Thoracic aorta (tissue), 2 donors: ENCODE results near the gene WDPCP. TPM values are rescaled to one million over a fixed set of nuclear protein-coding genes. Genes with fewer than 3 reads are reported as not detected.

Source experiments
- ATAC-seq: fragments of 150-250 bp; one replicate; pipeline ENCODE4 v1.8.0; 2017; ENCODE audit warnings: low read depth; ENCODE audit not compliant: insufficient number of reproducible peaks, low FRiP score
- DNase-seq: peaks from one replicate; pipeline ENCODE4 v3.0.0-alpha.2; 2020; ENCODE audit warnings: low spot score
- H3K27ac ChIP-seq, 2 donors: fragments of 200-600 bp; sonication (generic); 1 replicate in 1 of 2; 2 replicates in 1 of 2; pipeline ENCODE4 v1.5.1; 2016; ENCODE audit warnings: mild to moderate bottlenecking in 2 of 2, moderate library complexity in 2 of 2
- H3K27me3 ChIP-seq: fragments of 200-600 bp; sonication (generic); replicated peaks from 2 replicates; pipeline ENCODE4 v1.6.0; 2016; ENCODE audit warnings: mild to moderate bottlenecking; ENCODE audit not compliant: insufficient read depth
- H3K36me3 ChIP-seq: fragments of 200-600 bp; sonication (generic); one replicate; pipeline ENCODE4 v1.5.1; 2016
- H3K4me1 ChIP-seq, 2 donors: fragments of 200-600 bp; sonication (generic); 1 replicate in 1 of 2; 2 replicates in 1 of 2; pipeline versions ENCODE4 v1.5.1 to v1.6.0; 2016; ENCODE audit warnings: low read depth in 2 of 2, mild to moderate bottlenecking in 1 of 2; ENCODE audit not compliant: control insufficient read depth in 1 of 2
- H3K4me3 ChIP-seq: fragments of 200-600 bp; sonication (generic); 2 replicates; pipeline ENCODE4 v1.5.1; 2016; ENCODE audit warnings: mild to moderate bottlenecking
- H3K9me3 ChIP-seq: fragments of 200-600 bp; sonication (generic); 2 replicates; pipeline ENCODE4 v1.5.1; 2016
- total RNA-seq, 2 donors: library from RNA; depleted of rRNA; stranded (reverse); fragments of >200 nt; gene quantifications; one replicate each; pipeline versions ENCODE4 v1.1.0 to v1.2.3, GENCODE V29; 2016
- TF ChIP-seq, protein P1 (sequence below): fragments of 200-600 bp; sonication (generic); IDR thresholded peaks from one replicate; pipeline ENCODE4 v1.5.1; 2019; ENCODE audit warnings: antibody characterized with exemption

WDPCP gene
- total RNA-seq, 2 donors from 2014 or later: 13.7 to 16.2 TPM

DNA sequence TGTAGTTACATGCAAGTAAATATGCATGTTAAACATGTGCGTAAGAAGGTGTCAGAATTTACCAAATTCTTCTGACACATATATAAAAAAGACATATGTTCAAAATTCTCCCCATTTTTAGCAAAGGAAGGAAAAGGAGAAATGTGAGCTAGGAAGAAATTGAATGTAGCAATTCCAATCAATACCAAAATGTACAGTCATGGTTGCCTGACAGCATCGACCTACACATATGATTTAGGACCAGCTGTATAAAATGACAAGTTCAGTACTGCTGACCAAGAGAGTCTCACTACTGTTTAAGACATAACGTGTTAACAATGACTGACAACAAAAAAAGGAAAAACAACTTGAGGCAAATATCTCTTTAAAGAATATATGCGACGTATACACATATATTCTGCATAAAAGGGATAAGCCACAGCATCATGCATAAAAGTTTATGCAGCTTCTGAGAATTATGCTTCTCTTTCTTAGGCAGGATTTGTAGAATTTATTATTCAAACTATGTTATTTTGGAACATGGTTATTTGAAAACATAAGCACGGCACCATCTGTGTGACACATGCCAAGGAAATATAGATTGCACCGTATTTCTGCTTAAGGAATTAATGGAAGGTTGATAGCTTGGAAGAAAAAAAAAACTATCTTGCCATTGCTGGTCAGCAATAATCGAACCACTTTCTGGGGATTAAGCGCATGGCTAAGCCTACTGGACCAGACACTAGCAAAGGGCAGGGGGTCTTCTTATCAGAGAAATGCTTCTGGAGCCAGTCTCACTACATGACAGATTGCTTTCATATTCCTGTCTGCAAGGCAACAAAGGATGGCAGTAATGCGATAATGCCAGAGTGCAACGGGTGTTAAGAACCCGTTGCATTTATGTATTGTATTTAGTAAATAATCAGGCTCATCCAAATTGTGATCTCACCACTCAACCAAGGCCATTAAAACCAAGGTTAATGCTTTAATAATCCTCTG, 154.0 kb downstream of the WDPCP start:
- Histone ChIP-seq H3K27ac (no peak overlapping the region), H3K4me3 (no peak overlapping the region), H3K27me3 (no peaks in the 10 kb centered on the region), H3K36me3 (no peaks in the 10 kb centered on the region), H3K4me1 (no peaks in the 10 kb centered on the region), H3K9me3 (no peaks in the 10 kb centered on the region)
- DNase-seq: no peak
- no peak for ATAC-seq
- TF ChIP-seq, protein P1, sequence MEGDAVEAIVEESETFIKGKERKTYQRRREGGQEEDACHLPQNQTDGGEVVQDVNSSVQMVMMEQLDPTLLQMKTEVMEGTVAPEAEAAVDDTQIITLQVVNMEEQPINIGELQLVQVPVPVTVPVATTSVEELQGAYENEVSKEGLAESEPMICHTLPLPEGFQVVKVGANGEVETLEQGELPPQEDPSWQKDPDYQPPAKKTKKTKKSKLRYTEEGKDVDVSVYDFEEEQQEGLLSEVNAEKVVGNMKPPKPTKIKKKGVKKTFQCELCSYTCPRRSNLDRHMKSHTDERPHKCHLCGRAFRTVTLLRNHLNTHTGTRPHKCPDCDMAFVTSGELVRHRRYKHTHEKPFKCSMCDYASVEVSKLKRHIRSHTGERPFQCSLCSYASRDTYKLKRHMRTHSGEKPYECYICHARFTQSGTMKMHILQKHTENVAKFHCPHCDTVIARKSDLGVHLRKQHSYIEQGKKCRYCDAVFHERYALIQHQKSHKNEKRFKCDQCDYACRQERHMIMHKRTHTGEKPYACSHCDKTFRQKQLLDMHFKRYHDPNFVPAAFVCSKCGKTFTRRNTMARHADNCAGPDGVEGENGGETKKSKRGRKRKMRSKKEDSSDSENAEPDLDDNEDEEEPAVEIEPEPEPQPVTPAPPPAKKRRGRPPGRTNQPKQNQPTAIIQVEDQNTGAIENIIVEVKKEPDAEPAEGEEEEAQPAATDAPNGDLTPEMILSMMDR: no peak

DNA sequence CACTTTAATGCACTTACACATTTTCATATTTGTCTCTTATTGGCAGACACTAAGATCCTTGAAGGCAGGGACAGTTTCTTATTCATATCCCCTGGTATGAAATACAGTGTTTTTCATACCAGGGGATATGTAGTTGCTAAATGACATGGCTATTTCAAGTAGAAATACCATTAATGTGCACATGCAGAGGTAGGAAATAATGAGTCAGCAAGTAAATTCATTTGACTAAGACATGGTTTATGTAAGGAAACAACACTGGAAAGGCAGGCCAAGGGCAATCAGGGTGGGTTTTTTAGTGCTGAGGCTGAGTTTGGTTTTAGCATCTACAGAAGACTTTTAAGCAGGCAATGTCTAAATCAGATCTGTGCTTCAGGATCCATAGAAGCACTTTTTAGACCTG, 155.9 kb downstream of the WDPCP start:
- no peaks in the 10 kb centered on the region for H3K27me3 ChIP-seq
- ATAC-seq (no peak), DNase-seq (no peak)
- TF ChIP-seq, protein P1: no peak
- no peaks in the 10 kb centered on the region for H3K4me1 ChIP-seq
- H3K27ac ChIP-seq: no peak overlapping the region
- no peaks in the 10 kb centered on the region for H3K36me3 ChIP-seq
- no peak overlapping the region for H3K4me3 ChIP-seq
- no peaks in the 10 kb centered on the region for H3K9me3 ChIP-seq

- no peaks in the 10 kb centered on the region for H3K36me3 ChIP-seq
- DNase-seq (no peak), ATAC-seq (no peak)
- no peaks in the 10 kb centered on the region for H3K9me3 ChIP-seq
- no peak overlapping the region for H3K4me3 ChIP-seq
- no peak overlapping the region for H3K27ac ChIP-seq
- TF ChIP-seq, protein P1: no peak
- H3K27me3 ChIP-seq: no peaks in the 10 kb centered on the region
- H3K4me1 ChIP-seq: no peaks in the 10 kb centered on the region
Observed at GRCh38 chr2:63425606-63426005, 162.7 kb downstream of the WDPCP start.

DNA sequence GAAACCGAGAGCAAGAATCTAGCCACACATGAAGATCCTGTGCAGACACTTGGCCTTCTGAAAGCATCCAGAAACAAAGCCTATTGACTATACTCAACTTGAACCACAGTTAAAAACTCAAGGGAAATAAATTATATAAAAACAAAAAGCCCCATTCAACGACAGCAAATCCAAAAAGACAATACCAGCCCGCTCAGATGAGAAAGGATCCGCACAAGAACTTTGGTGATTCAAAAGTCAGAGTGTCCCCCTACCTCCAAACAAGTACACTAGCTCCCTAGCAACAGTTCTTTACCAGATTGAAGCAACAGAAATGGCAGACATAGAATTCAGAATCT, 163.2 kb downstream of the WDPCP start:
- TF ChIP-seq, protein P1: no peak
- no peak for DNase-seq
- H3K36me3 ChIP-seq: no peaks in the 10 kb centered on the region
- no peaks in the 10 kb centered on the region for H3K9me3 ChIP-seq
- H3K4me3 ChIP-seq: no peak overlapping the region
- no peaks in the 10 kb centered on the region for H3K4me1 ChIP-seq
- ATAC-seq: no peak
- no peaks in the 10 kb centered on the region for H3K27me3 ChIP-seq
- H3K27ac ChIP-seq: no peak overlapping the region

- DNase-seq (no peak), ATAC-seq (no peak)
- Histone ChIP-seq H3K36me3 (no peaks in the 10 kb centered on the region), H3K27me3 (no peaks in the 10 kb centered on the region), H3K9me3 (no peaks in the 10 kb centered on the region), H3K4me1 (no peaks in the 10 kb centered on the region), H3K27ac (no peak overlapping the region), H3K4me3 (no peak overlapping the region)
- TF ChIP-seq, protein P1: no peak
Observed at GRCh38 chr2:63424329-63425078, 163.8 kb downstream of the WDPCP start.
